ENCODE measurements around the gene CHST11. TPM values are rescaled to one million over a fixed set of nuclear protein-coding genes. Genes with fewer than 3 reads are reported as not detected.

The CHST11 gene
- total and polyA plus RNA-seq, 3 donors from 2014 or later, result 5.1 to 36.9 (median 23.9) TPM

- Histone ChIP-seq H3K4me3 (no peak overlapping the region), H3K27ac (no peak overlapping the region), H3K27me3 (no peaks in the 10 kb centered on the region), H3K9me3 (no peaks in the 10 kb centered on the region), H3K4me1 (no peaks in the 10 kb centered on the region), H3K36me3 (ENCODE audit: low read depth, missing control alignments) (no peaks in the 10 kb centered on the region)
- intact Hi-C loops (cut with DNase I; ENCODE audit: low total_unique reads), result no loop called here
- DNase-seq, result no peak
- TF ChIP-seq POLR2A (IDR thresholded peaks at IDR 0.05), result no peak
- TF ChIP-seq CTCF (IDR thresholded peaks at IDR 0.05), result no peak
- WGBS, 2 donors, result 85 to 87% methylated on average over 8 of the region's 8 CpGs
These were observed 133.3 kb downstream of the CHST11 start for GRCh38 chr12:104590022-104590421.

GRCh38 chr12:104591257-104591885 is 134.6 kb downstream of the CHST11 start:
- WGBS, 2 donors, result 66 to 72% methylated on average over 7 of the region's 7 CpGs
- Histone ChIP-seq H3K9me3 (no peaks in the 10 kb centered on the region), H3K4me1 (no peaks in the 10 kb centered on the region), H3K27ac (no peak overlapping the region), H3K27me3 (no peaks in the 10 kb centered on the region), H3K4me3 (no peak overlapping the region), H3K36me3 (ENCODE audit: low read depth, missing control alignments) (no peaks in the 10 kb centered on the region)
- intact Hi-C loops (cut with DNase I; ENCODE audit: low total_unique reads), result no loop called here
- TF ChIP-seq CTCF (IDR thresholded peaks at IDR 0.05) (no peak), POLR2A (IDR thresholded peaks at IDR 0.05) (no peak)
- DNase-seq, result no peak

- no peaks in the 10 kb centered on the region for H3K27me3 ChIP-seq
- TF ChIP-seq CTCF (IDR thresholded peaks at IDR 0.05) (no peak), POLR2A (IDR thresholded peaks at IDR 0.05) (no peak)
- no peak overlapping the region for H3K4me3 ChIP-seq
- H3K36me3 ChIP-seq (ENCODE audit: low read depth, missing control alignments), result no peaks in the 10 kb centered on the region
- H3K27ac ChIP-seq, result no peak overlapping the region
- 77 to 89% methylated on average over 5 of the region's 5 CpGs for WGBS, 2 donors
- H3K9me3 ChIP-seq, result no peaks in the 10 kb centered on the region
- H3K4me1 ChIP-seq, result peaks cover 2% of the 10 kb centered on the region
- DNase-seq, result no peak
- intact Hi-C loops (cut with DNase I; ENCODE audit: low total_unique reads), result no loop called here
These were observed 136.7 kb downstream of the CHST11 start for GRCh38 chr12:104593482-104593881.

- no peak for TF ChIP-seq CTCF (IDR thresholded peaks at IDR 0.05)
- no peak for TF ChIP-seq POLR2A (IDR thresholded peaks at IDR 0.05)
- no peaks in the 10 kb centered on the region for H3K27me3 ChIP-seq
- H3K27ac ChIP-seq, result no peak overlapping the region
- no peak for DNase-seq
- 74 to 77% methylated on average over 12 of the region's 12 CpGs for WGBS, 2 donors
- H3K4me1 ChIP-seq, result peaks cover 15% of the 10 kb centered on the region
- intact Hi-C loops (cut with DNase I; ENCODE audit: low total_unique reads), result no loop called here
- no peaks in the 10 kb centered on the region for H3K9me3 ChIP-seq
- H3K4me3 ChIP-seq, result no peak overlapping the region
- H3K36me3 ChIP-seq (ENCODE audit: low read depth, missing control alignments), result no peaks in the 10 kb centered on the region
These were observed 139.5 kb downstream of the CHST11 start for GRCh38 chr12:104596134-104596799.
